NOMO-1 treated with dmso at 0.1 percent for 144 hours (cell line): Measurements from ENCODE around the gene ALDOA.
"Not testable (repeated sequence)": the region's sequence is repeated elsewhere in the genome, so short reads cannot be mapped to it uniquely, and the experiment has no call there.

ENCODE experiments used
- DNase-seq: peaks from one replicate; lab custom pipeline; 2025; ENCODE audit not compliant: unreplicated experiment; lab: John Stamatoyannopoulos, UW

The ALDOA gene

GRCh38 chr16:30065102-30065942 is at the start of gene ALDOA:
Gene ALDOA (plus strand): TSS chr16:30065760. CDS start chr16:30066898, 1,138 bp downstream.
- peak; percentile 99 for DNase-seq

GRCh38 chr16:30016555-30017276 is 48.8 kb upstream of the ALDOA start:
- DNase-seq, result no peak

GRCh38 chr16:30017277-30017656 is 48.3 kb upstream of the ALDOA start:
- DNase-seq, result no peak

- not testable (repeated sequence) for DNase-seq
These were observed 47.6 kb upstream of the ALDOA start for GRCh38 chr16:30017937-30018336.

- DNase-seq, result no peak
These were observed 46.8 kb upstream of the ALDOA start for GRCh38 chr16:30018731-30019158.

GRCh38 chr16:30022887-30023286 is 42.7 kb upstream of the ALDOA start, which contains the start of gene C16orf92:
Gene C16orf92 (plus strand): TSS chr16:30023198. CDS start chr16:30023341, 143 bp downstream.
- no peak for DNase-seq

- no peak for DNase-seq
These were observed 42.0 kb upstream of the ALDOA start for GRCh38 chr16:30023586-30023985.

GRCh38 chr16:30024451-30024850 is 41.1 kb upstream of the ALDOA start:
- DNase-seq, result no peak

GRCh38 chr16:30025156-30025555 is 40.4 kb upstream of the ALDOA start:
- DNase-seq, result no peak

GRCh38 chr16:30025574-30025973 is 40.0 kb upstream of the ALDOA start:
- DNase-seq, result no peak

- DNase-seq, result no peak
These were observed 39.1 kb upstream of the ALDOA start for GRCh38 chr16:30026449-30026848.

GRCh38 chr16:30027588-30028437 is 37.7 kb upstream of the ALDOA start:
- DNase-seq, result no peak

GRCh38 chr16:30028438-30029076 is 37.0 kb upstream of the ALDOA start:
- DNase-seq, result no peak

- DNase-seq, result no peak
These were observed 35.4 kb upstream of the ALDOA start for GRCh38 chr16:30030011-30030685.

- no peak for DNase-seq
These were observed 34.6 kb upstream of the ALDOA start, which contains the start of gene TLCD3B for GRCh38 chr16:30030841-30031413. Gene TLCD3B (minus strand): TSS chr16:30031271. CDS start chr16:30030527, 744 bp downstream.

GRCh38 chr16:30031477-30031918 is 34.1 kb upstream of the ALDOA start:
- no peak for DNase-seq

GRCh38 chr16:30032083-30032819 is 33.3 kb upstream of the ALDOA start:
- DNase-seq, result peak; percentile 35

- no peak for DNase-seq
These were observed 32.3 kb upstream of the ALDOA start for GRCh38 chr16:30033270-30033669.

GRCh38 chr16:30040221-30040620 is 25.3 kb upstream of the ALDOA start:
- no peak for DNase-seq
